GM10266 (cell line): ENCODE measurements around the gene GRAP2.

Experiments used
- DNase-seq: peaks from one replicate; pipeline ENCODE4 v3.0.0; 2012; ENCODE audit errors: extremely low spot score
- TF ChIP-seq, protein P1 (sequence below): IDR thresholded peaks from 2 replicates; pipeline ENCODE4 v1.5.1; 2012; ENCODE audit warnings: mild to moderate bottlenecking, low read depth; ENCODE audit not compliant: control insufficient read depth, insufficient read depth; ENCODE audit errors: missing control alignments

Gene GRAP2

GRCh38 chr22:40002935-40003715 lies 102.2 kb downstream of the GRAP2 start:
- TF ChIP-seq, protein P1, sequence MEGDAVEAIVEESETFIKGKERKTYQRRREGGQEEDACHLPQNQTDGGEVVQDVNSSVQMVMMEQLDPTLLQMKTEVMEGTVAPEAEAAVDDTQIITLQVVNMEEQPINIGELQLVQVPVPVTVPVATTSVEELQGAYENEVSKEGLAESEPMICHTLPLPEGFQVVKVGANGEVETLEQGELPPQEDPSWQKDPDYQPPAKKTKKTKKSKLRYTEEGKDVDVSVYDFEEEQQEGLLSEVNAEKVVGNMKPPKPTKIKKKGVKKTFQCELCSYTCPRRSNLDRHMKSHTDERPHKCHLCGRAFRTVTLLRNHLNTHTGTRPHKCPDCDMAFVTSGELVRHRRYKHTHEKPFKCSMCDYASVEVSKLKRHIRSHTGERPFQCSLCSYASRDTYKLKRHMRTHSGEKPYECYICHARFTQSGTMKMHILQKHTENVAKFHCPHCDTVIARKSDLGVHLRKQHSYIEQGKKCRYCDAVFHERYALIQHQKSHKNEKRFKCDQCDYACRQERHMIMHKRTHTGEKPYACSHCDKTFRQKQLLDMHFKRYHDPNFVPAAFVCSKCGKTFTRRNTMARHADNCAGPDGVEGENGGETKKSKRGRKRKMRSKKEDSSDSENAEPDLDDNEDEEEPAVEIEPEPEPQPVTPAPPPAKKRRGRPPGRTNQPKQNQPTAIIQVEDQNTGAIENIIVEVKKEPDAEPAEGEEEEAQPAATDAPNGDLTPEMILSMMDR: no peak
- no peak for DNase-seq

- TF ChIP-seq, protein P1: no peak
- DNase-seq: no peak
Measured at GRCh38 chr22:40004836-40005235, 104.0 kb downstream of the GRAP2 start.

DNA sequence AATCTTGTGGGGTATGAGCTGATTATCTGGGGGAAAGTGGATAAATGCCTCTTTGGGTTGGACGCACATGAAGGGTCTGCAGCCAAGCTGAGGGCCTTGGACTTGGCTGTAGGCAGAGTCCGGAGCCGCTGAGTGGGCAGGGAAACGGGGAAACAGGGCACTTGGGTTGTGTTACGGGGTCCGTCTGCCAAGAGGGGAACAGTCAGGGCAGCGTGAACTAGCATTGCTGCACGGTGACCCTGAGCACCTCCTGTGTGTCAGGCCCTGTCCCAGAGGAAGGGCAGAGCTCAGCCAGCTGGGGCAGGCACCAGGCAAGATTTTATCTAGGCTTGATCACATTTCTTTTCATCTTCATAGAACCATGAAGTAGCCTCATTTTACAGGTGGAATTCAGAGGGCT lies 105.8 kb downstream of the GRAP2 start:
- TF ChIP-seq, protein P1: no peak
- no peak for DNase-seq

GRCh38 chr22:40007853-40008710 lies 107.2 kb downstream of the GRAP2 start:
- no peak for DNase-seq

DNA sequence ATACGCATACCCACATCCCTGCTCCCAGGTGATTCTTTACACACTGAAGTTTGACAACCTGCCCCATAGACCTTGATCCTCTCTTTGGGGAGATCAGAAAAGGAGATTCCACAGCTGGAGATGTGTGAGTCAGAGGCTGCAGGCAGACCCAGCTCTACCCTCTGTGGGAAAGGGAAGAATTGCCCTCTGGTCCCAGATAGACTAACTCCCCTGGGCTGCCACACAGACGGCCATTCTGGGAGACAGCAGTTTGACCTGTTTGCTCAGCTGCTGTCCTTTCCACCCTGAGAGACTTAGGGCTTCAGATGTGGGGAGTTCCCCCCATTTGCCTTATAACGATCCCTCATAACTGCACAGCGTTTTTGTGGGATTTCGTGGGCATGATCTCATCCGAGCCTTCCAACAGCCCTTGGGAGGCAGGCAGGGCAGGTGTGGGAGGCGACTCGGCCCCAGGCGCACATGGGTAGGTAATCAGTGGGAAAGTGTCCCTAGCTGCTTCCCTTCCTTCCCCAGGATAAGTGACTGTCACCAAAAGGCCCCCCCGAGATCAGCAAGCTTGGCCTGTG lies 107.9 kb downstream of the GRAP2 start:
- DNase-seq: no peak
- TF ChIP-seq, protein P1: no peak

More at GRCh38 chr22:40007853-40008710, 107.2 kb downstream of the GRAP2 start:
- TF ChIP-seq, protein P1: no peak

- TF ChIP-seq, protein P1: no peak
- DNase-seq: no peak
Measured at GRCh38 chr22:40009292-40009774, 108.4 kb downstream of the GRAP2 start.
